Activated T-cell treated with anti-CD3 and anti-CD28 coated beads for 4 hours (primary cell): ENCODE results near the gene INTS6.

Source experiments
- DNase-seq: peaks from one replicate; pipeline ENCODE4 v3.0.0-alpha.2; 2020

Gene INTS6

GRCh38 chr13:51341791-51342190, 111.0 kb downstream of the INTS6 start:
- no peak for DNase-seq

GRCh38 chr13:51341232-51341631, 111.6 kb downstream of the INTS6 start:
- no peak for DNase-seq

- DNase-seq, result no peak
These were observed 112.7 kb downstream of the INTS6 start for GRCh38 chr13:51339952-51340732.

- DNase-seq, result no peak
These were observed 113.5 kb downstream of the INTS6 start, which contains the start of gene SERPINE3 for GRCh38 chr13:51339354-51339753. TSS of gene SERPINE3 (plus strand) at chr13:51339691. CDS start at chr13:51341092, 1,401 bp downstream.

- no peak for DNase-seq
These were observed 116.1 kb downstream of the INTS6 start for GRCh38 chr13:51336746-51337145.

- DNase-seq, result no peak
These were observed 119.0 kb downstream of the INTS6 start for GRCh38 chr13:51333826-51334225.

GRCh38 chr13:51333421-51333820, 119.4 kb downstream of the INTS6 start:
- DNase-seq, result no peak

- DNase-seq, result no peak
These were observed 120.1 kb downstream of the INTS6 start for GRCh38 chr13:51332566-51333361.

- DNase-seq, result no peak
These were observed 121.4 kb downstream of the INTS6 start for GRCh38 chr13:51331354-51331861.

- no peak for DNase-seq
These were observed 122.0 kb downstream of the INTS6 start for GRCh38 chr13:51330791-51331190.

- DNase-seq, result no peak
These were observed 123.2 kb downstream of the INTS6 start for GRCh38 chr13:51329606-51330005.

GRCh38 chr13:51328488-51328887, 124.3 kb downstream of the INTS6 start:
- DNase-seq, result no peak

- DNase-seq, result no peak
These were observed 124.9 kb downstream of the INTS6 start for GRCh38 chr13:51327961-51328360.

- DNase-seq, result no peak
These were observed 126.1 kb downstream of the INTS6 start for GRCh38 chr13:51326777-51327176.

- no peak for DNase-seq
These were observed 127.0 kb downstream of the INTS6 start for GRCh38 chr13:51325837-51326236.

- no peak for DNase-seq
These were observed 128.0 kb downstream of the INTS6 start for GRCh38 chr13:51324714-51325420.

GRCh38 chr13:51323824-51324511, 128.9 kb downstream of the INTS6 start:
- DNase-seq, result no peak

- no peak for DNase-seq
These were observed 130.0 kb downstream of the INTS6 start for GRCh38 chr13:51322826-51323225.

GRCh38 chr13:51321836-51322235, 131.0 kb downstream of the INTS6 start:
- no peak for DNase-seq

GRCh38 chr13:51318876-51319275, 134.0 kb downstream of the INTS6 start:
- DNase-seq, result no peak

GRCh38 chr13:51318015-51318414, 134.8 kb downstream of the INTS6 start:
- DNase-seq, result no peak

- no peak for DNase-seq
These were observed 135.6 kb downstream of the INTS6 start for GRCh38 chr13:51317262-51317661.

- DNase-seq, result no peak
These were observed 139.2 kb downstream of the INTS6 start for GRCh38 chr13:51313619-51314018.
